Measurements from ENCODE around the gene TMEM131. TPM values are rescaled to one million over a fixed set of nuclear protein-coding genes. Genes with fewer than 3 reads are reported as not detected.
A peak's percentile ranks its signal among the peaks of the same experiment; 100 is the strongest.

TMEM131 gene
- total and polyA plus RNA-seq, 10 of the 15 experiments (the other 5 are each of a cell fraction or from before 2014, with no cell fraction given) = 6.0 to 48.2 (median 23.2) TPM

DNA sequence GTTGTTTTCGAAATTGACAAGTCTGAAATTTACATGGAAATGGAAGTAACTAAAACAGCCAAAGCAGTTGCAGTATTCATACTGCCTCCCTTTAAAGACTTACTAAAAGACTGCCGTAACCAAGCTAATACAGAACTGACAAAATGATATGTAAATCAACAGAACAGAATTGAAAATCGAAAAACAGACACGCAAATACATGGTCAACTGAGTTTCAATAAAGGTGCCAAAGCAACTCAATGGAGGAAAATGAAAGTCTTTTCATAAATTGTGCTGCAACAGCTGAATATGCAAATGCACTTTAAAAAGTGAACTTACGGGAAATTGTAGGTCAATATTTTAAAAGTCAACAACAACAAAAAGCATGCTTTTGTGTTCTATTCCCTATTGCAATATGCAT, 34.2 kb downstream of the TMEM131 start:
- H2AFZ ChIP-seq (ENCODE audit: control insufficient read depth, low read depth, low read length) = no peak overlapping the region
- ATAC-seq (peak; percentile 69), FAIRE-seq (no peak), DNase-seq (ENCODE audit: low read depth, low spot score) (peak; percentile 65)
- H3K36me3 ChIP-seq (ENCODE audit: control insufficient read depth in 2 of 2, insufficient read depth in 2 of 2, low read length in 1 of 2) = no peaks in the 10 kb centered on the region
- peak overlapping the region; percentile 11; the same call in 1 of the 2 replicates for H3K4me2 ChIP-seq (ENCODE audit: control insufficient read depth, insufficient read depth)
- intact Hi-C loops (cut with micrococcal nuclease; ENCODE audit: unreplicated experiment) (loop anchor here (10.0 kb wide), 1 partner anchor 123 kb away; the partner anchor contains the start of gene VWA3B), in situ Hi-C loops (cut with MboI) (no loop called here)
- H3K27me3 ChIP-seq (replicated peaks in 1 of 2; ENCODE audit: control insufficient read depth in 2 of 2, insufficient read depth in 2 of 2, low read length in 1 of 2) = no peaks in the 10 kb centered on the region
- H4K20me1 ChIP-seq (ENCODE audit: control insufficient read depth, insufficient read depth) = peaks cover 2% of the 10 kb centered on the region; the same call in 1 of the 2 replicates
- RAD21 ChIA-PET (ENCODE audit: unreplicated experiment) = interaction anchor here (1.1 to 4.4 kb wide), 8 partner anchors 9 to 91 kb away, joined by 5 to 22 read pairs (median 8); no protein-coding TSS in a partner anchor
- H3K4me1 ChIP-seq (ENCODE audit: control insufficient read depth, insufficient read depth, low read length) = peaks cover 15% of the 10 kb centered on the region; the same call in 1 of the 2 replicates
- CTCF ChIA-PET = interaction anchor here (0.6 to 2.5 kb wide), 4 partner anchors 9 to 226 kb away, joined by 3 to 6 read pairs (median 4); no protein-coding TSS in a partner anchor
- H3K9ac ChIP-seq (ENCODE audit: control insufficient read depth, insufficient read depth, low read length) = no peak overlapping the region
- H3K4me3 ChIP-seq = no peak overlapping the region
- no TSS peak for BruUV-seq (replicated peaks)
- POLR2A ChIA-PET = interaction anchor here (0.8 to 1.4 kb wide), 4 partner anchors 9 to 45 kb away, joined by 3 to 4 read pairs (median 3); no protein-coding TSS in a partner anchor
- SMC1A ChIA-PET (ENCODE audit: uncharacterized antibody, unreplicated experiment) = interaction anchor here (0.7 to 3.7 kb wide), 8 partner anchors 10 to 91 kb away, joined by 3 to 35 read pairs (median 12); no protein-coding TSS in a partner anchor
- no peaks in the 10 kb centered on the region; the same call in 2 of the 3 replicates for H3K9me3 ChIP-seq (replicated peaks; ENCODE audit: control insufficient read depth, insufficient read depth, low read length)
- whole genome bisulfite sequencing (ENCODE audit: insufficient coverage, insufficient replicate concordance, low lambda C conversion rate, missing lambda C conversion rate) = 15% methylated on average over 5 of the region's 5 CpGs
- H3K27ac ChIP-seq (ENCODE audit: control insufficient read depth, insufficient read depth) = no peak overlapping the region
- H3K79me2 ChIP-seq (ENCODE audit: control insufficient read depth, insufficient read depth, low read length) = peaks cover 50% of the 10 kb centered on the region
- peak in 1 of 2 experiments; percentile 53; a peak in 1 of 4 replicates for TF ChIP-seq EP300 (IDR thresholded peaks at IDR 0.05; ENCODE audit: borderline replicate concordance in 1 of 2, control insufficient read depth in 1 of 2, low read depth in 2 of 2, low read length in 2 of 2)
- no peak for TF ChIP-seq RB1 (IDR thresholded peaks at IDR 0.05; ENCODE audit: borderline replicate concordance)
- TF ChIP-seq LARP7 (IDR thresholded peaks at IDR 0.05) = no peak
- TF ChIP-seq RFX5 (IDR thresholded peaks at IDR 0.05; ENCODE audit: low read depth, low read length) = no peak
- no peak for TF ChIP-seq ZNF622 (IDR thresholded peaks at IDR 0.05)
- no peak for TF ChIP-seq TCF7 (IDR thresholded peaks at IDR 0.05; ENCODE audit: borderline replicate concordance)
- TF ChIP-seq SUZ12 (IDR thresholded peaks at IDR 0.05; ENCODE audit: unreplicated experiment) = no peak
- TF ChIP-seq, protein P1, sequence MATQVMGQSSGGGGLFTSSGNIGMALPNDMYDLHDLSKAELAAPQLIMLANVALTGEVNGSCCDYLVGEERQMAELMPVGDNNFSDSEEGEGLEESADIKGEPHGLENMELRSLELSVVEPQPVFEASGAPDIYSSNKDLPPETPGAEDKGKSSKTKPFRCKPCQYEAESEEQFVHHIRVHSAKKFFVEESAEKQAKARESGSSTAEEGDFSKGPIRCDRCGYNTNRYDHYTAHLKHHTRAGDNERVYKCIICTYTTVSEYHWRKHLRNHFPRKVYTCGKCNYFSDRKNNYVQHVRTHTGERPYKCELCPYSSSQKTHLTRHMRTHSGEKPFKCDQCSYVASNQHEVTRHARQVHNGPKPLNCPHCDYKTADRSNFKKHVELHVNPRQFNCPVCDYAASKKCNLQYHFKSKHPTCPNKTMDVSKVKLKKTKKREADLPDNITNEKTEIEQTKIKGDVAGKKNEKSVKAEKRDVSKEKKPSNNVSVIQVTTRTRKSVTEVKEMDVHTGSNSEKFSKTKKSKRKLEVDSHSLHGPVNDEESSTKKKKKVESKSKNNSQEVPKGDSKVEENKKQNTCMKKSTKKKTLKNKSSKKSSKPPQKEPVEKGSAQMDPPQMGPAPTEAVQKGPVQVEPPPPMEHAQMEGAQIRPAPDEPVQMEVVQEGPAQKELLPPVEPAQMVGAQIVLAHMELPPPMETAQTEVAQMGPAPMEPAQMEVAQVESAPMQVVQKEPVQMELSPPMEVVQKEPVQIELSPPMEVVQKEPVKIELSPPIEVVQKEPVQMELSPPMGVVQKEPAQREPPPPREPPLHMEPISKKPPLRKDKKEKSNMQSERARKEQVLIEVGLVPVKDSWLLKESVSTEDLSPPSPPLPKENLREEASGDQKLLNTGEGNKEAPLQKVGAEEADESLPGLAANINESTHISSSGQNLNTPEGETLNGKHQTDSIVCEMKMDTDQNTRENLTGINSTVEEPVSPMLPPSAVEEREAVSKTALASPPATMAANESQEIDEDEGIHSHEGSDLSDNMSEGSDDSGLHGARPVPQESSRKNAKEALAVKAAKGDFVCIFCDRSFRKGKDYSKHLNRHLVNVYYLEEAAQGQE (IDR thresholded peaks at IDR 0.05; ENCODE audit: low read depth, low read length) = no peak
- TF ChIP-seq MTA2 (IDR thresholded peaks at IDR 0.05; ENCODE audit: low read depth) = no peak
- TF ChIP-seq HDGF (IDR thresholded peaks at IDR 0.05) = no peak
- TF ChIP-seq, protein P2, sequence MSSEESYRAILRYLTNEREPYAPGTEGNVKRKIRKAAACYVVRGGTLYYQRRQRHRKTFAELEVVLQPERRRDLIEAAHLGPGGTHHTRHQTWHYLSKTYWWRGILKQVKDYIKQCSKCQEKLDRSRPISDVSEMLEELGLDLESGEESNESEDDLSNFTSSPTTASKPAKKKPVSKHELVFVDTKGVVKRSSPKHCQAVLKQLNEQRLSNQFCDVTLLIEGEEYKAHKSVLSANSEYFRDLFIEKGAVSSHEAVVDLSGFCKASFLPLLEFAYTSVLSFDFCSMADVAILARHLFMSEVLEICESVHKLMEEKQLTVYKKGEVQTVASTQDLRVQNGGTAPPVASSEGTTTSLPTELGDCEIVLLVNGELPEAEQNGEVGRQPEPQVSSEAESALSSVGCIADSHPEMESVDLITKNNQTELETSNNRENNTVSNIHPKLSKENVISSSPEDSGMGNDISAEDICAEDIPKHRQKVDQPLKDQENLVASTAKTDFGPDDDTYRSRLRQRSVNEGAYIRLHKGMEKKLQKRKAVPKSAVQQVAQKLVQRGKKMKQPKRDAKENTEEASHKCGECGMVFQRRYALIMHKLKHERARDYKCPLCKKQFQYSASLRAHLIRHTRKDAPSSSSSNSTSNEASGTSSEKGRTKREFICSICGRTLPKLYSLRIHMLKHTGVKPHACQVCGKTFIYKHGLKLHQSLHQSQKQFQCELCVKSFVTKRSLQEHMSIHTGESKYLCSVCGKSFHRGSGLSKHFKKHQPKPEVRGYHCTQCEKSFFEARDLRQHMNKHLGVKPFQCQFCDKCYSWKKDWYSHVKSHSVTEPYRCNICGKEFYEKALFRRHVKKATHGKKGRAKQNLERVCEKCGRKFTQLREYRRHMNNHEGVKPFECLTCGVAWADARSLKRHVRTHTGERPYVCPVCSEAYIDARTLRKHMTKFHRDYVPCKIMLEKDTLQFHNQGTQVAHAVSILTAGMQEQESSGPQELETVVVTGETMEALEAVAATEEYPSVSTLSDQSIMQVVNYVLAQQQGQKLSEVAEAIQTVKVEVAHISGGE (CRISPR knock-in tag; IDR thresholded peaks at IDR 0.05) = no peak
- TF ChIP-seq NR2C1 (IDR thresholded peaks at IDR 0.05) = no peak
- TF ChIP-seq, protein P3, sequence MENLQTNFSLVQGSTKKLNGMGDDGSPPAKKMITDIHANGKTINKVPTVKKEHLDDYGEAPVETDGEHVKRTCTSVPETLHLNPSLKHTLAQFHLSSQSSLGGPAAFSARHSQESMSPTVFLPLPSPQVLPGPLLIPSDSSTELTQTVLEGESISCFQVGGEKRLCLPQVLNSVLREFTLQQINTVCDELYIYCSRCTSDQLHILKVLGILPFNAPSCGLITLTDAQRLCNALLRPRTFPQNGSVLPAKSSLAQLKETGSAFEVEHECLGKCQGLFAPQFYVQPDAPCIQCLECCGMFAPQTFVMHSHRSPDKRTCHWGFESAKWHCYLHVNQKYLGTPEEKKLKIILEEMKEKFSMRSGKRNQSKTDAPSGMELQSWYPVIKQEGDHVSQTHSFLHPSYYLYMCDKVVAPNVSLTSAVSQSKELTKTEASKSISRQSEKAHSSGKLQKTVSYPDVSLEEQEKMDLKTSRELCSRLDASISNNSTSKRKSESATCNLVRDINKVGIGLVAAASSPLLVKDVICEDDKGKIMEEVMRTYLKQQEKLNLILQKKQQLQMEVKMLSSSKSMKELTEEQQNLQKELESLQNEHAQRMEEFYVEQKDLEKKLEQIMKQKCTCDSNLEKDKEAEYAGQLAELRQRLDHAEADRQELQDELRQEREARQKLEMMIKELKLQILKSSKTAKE (IDR thresholded peaks at IDR 0.05; ENCODE audit: low read depth, poor library complexity, severe bottlenecking) = peak; percentile 48
- TF ChIP-seq TBL1XR1 (IDR thresholded peaks at IDR 0.05; ENCODE audit: low read depth, low read length) = peak; percentile 66; the same call in 1 of the 2 replicates
- TF ChIP-seq SIX5 (IDR thresholded peaks at IDR 0.05; ENCODE audit: low read depth, low read length, severe bottlenecking) = no peak
- TF ChIP-seq SMAD5 (IDR thresholded peaks at IDR 0.05; ENCODE audit: low read depth) = no peak

All from GM12878 (cell line).